Prostate gland (tissue), 2 donors: ENCODE results near the gene AP3B1. TPM values are rescaled to one million over a fixed set of nuclear protein-coding genes. Genes with fewer than 3 reads are reported as not detected.

Experiments used
- DNase-seq: peaks from one replicate; pipeline ENCODE4 v3.0.0-alpha.2; 2019; ENCODE audit warnings: low spot score
- H3K27ac ChIP-seq, 2 donors: fragments of 200-600 bp; sonication (generic); 2 replicates each; pipeline ENCODE4 v1.5.1; 2017 to 2019
- H3K27me3 ChIP-seq: fragments of 200-600 bp; sonication (generic); replicated peaks from 2 replicates; pipeline ENCODE4 v1.5.1; 2019; ENCODE audit not compliant: insufficient read depth
- H3K36me3 ChIP-seq, 2 donors: fragments of 200-600 bp; sonication (generic); 1 replicate in 1 of 2; 2 replicates in 1 of 2; pipeline versions ENCODE4 v1.5.1 to v1.8.1; 2017 to 2019
- H3K4me1 ChIP-seq: fragments of 200-600 bp; sonication (generic); replicated peaks from 2 replicates; pipeline ENCODE4 v1.5.1; 2019
- H3K4me3 ChIP-seq, 2 donors: fragments of 200-600 bp; sonication (generic); 2 replicates each; pipeline ENCODE4 v1.5.1; 2017 to 2019
- H3K9me3 ChIP-seq: fragments of 200-600 bp; sonication (generic); 2 replicates; pipeline ENCODE4 v1.5.1; 2017
- POLR2A ChIP-seq: fragments of 450-650 bp; IDR thresholded peaks from one replicate; pipeline ENCODE4 v1.6.1; 2016; ENCODE audit warnings: antibody characterized with exemption, mild to moderate bottlenecking
- POLR2AphosphoS5 ChIP-seq: sonication (generic); formaldehyde crosslinking; IDR thresholded peaks from one replicate; pipeline ENCODE4 v1.6.1; 2017; ENCODE audit warnings: antibody characterized with exemption
- WGBS: methylation state at CpG from one replicate; pipeline ENCODE4 v1.1.5; 2018; 5-methylcytosine and 5-hydroxymethylcytosine counted together
- intact Hi-C: fragments of 100-400 bp; cut with DNase I; formaldehyde crosslinking; loops from one replicate; pipeline ENCODE4 v1.14.2; 2022
- total RNA-seq, 2 donors: library from RNA; depleted of rRNA; stranded (reverse); fragments of >200 nt; gene quantifications; one replicate each; pipeline ENCODE4 v1.1.0, GENCODE V29; 2016
- TF ChIP-seq, protein P1 (sequence below), 4 experiments: fragments of 200-600 bp in 2 of 4; fragments of 450-650 bp in 2 of 4; sonication (generic) in 2 of 4; IDR thresholded peaks; 1 replicate in 3 of 4; 2 replicates in 1 of 4; pipeline ENCODE4 v1.5.1; 2016 to 2019; ENCODE audit warnings: antibody characterized with exemption in 4 of 4, mild to moderate bottlenecking in 2 of 4, moderate library complexity in 2 of 4

Gene AP3B1
- total RNA-seq, 2 donors from 2014 or later = 33.1 to 60.5 TPM

DNA sequence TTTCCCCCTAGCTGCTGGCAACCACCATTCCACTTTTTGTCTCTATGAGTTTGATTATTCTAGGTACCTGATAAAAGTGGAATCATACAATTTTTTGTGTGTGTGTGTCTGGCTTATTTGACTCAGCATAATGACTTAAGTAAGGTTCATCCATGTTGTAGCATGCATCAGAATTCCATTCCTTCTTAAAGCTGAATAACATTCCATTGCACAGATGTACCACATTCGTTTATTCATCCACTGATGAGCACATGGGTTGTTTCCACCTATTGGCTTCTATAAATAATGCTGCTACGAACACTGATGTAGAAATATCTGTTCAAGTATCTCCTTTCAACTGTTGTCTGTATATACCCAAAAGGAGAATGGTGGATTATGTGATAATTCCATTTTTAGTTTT is 33.7 kb downstream of the AP3B1 start:
- 91% methylated on average over 2 of the region's 2 CpGs for WGBS
- Histone ChIP-seq H3K9me3 (no peaks in the 10 kb centered on the region), H3K4me1 (no peaks in the 10 kb centered on the region), H3K4me3 (no peak overlapping the region), H3K27ac (no peak overlapping the region), H3K36me3 (no peaks in the 10 kb centered on the region), H3K27me3 (no peaks in the 10 kb centered on the region)
- intact Hi-C loops = no loop called here
- DNase-seq = no peak
- TF ChIP-seq POLR2AphosphoS5 = no peak
- TF ChIP-seq, protein P1, sequence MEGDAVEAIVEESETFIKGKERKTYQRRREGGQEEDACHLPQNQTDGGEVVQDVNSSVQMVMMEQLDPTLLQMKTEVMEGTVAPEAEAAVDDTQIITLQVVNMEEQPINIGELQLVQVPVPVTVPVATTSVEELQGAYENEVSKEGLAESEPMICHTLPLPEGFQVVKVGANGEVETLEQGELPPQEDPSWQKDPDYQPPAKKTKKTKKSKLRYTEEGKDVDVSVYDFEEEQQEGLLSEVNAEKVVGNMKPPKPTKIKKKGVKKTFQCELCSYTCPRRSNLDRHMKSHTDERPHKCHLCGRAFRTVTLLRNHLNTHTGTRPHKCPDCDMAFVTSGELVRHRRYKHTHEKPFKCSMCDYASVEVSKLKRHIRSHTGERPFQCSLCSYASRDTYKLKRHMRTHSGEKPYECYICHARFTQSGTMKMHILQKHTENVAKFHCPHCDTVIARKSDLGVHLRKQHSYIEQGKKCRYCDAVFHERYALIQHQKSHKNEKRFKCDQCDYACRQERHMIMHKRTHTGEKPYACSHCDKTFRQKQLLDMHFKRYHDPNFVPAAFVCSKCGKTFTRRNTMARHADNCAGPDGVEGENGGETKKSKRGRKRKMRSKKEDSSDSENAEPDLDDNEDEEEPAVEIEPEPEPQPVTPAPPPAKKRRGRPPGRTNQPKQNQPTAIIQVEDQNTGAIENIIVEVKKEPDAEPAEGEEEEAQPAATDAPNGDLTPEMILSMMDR (IDR thresholded peaks at IDR 0.05) = no peak
- TF ChIP-seq POLR2A = no peak

DNA sequence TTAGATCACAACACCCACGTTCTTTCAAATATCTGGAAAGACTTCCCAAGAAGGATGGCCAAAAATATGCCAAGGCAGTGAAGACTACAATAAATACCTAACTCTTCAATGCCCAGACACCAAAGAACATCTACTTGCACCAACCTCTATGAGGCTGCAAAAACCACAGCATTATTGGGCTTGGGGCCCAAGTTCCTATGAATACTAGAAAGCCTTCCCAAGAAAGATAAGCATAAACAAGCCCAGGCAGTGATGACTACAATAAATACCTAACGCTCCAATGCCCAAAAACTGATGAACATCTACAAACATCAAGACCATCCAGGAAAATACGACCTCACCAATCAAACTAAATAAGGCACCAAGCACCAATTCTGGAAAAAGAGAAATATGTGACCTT is 41.3 kb downstream of the AP3B1 start:
- 84% methylated on average over 3 of the region's 3 CpGs for WGBS

DNA sequence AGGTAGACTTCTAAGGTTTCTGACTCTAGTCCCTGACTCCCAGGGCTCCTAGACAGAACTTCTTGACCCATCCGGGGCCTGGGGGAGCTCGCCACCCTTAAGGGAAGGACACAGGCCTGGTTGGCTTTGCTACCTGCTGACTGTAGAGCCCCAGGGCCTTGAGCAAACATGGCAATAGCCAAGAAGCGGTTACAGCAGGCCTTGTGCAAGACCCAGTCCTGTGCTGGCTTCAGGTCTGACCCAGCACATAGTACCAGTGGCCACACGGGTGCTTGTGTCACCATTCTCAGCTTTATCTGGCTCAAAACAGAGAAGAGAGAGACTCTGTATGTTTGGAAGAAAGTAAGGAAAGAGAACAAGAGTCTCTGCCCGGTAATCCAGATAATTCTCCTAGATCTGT is 41.8 kb downstream of the AP3B1 start:
- WGBS = 97% methylated on average over 5 of the region's 5 CpGs
- Histone ChIP-seq H3K36me3 (no peaks in the 10 kb centered on the region), H3K27me3 (no peaks in the 10 kb centered on the region), H3K9me3 (no peaks in the 10 kb centered on the region), H3K4me3 (no peak overlapping the region), H3K27ac (no peak overlapping the region), H3K4me1 (no peaks in the 10 kb centered on the region)
- intact Hi-C loops = no loop called here
- DNase-seq = no peak
- TF ChIP-seq, protein P1 (IDR thresholded peaks at IDR 0.05) = no peak
- no peak for TF ChIP-seq POLR2A
- TF ChIP-seq POLR2AphosphoS5 = no peak

More for the DNA sequence above, 41.3 kb downstream of the AP3B1 start:
- Histone ChIP-seq H3K36me3 (no peaks in the 10 kb centered on the region), H3K27me3 (no peaks in the 10 kb centered on the region), H3K9me3 (no peaks in the 10 kb centered on the region), H3K27ac (no peak overlapping the region), H3K4me3 (no peak overlapping the region), H3K4me1 (no peaks in the 10 kb centered on the region)
- intact Hi-C loops = no loop called here
- DNase-seq = no peak
- TF ChIP-seq, protein P1 (IDR thresholded peaks at IDR 0.05) = no peak
- TF ChIP-seq POLR2A = no peak
- TF ChIP-seq POLR2AphosphoS5 = no peak

DNA sequence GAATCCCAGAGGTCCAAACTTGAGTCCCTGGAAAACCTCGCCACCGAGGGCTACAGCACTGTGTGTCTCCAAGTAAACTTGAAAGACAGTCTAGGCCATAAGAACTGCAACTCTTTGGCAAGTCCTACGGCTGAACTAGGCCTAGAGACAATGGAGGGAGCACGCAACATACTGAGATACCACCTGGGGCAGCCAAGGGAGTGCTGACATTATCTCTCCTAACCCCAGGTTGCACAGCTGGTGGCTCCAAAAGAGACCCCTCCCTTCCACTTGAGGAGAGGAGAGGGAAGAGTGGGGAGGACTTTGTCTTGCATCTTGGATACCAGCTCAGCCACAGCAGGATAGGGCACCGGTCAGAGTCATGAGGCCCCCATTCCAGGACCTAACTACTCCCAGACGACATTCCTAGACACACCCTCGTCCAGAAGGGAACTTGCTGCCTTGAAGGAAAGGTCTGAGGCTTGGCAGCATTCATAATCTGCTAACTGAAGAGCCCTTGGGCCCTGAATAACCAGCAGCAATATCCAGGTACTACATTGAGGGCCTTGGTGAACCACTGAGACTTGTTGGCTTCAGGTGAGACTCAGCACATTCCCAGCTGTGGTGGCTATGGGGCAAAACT is 42.7 kb downstream of the AP3B1 start:
- Histone ChIP-seq H3K27me3 (no peaks in the 10 kb centered on the region), H3K4me1 (no peaks in the 10 kb centered on the region), H3K27ac (no peak overlapping the region), H3K9me3 (no peaks in the 10 kb centered on the region), H3K4me3 (no peak overlapping the region), H3K36me3 (no peaks in the 10 kb centered on the region)
- 93% methylated on average over 7 of the region's 7 CpGs for WGBS
- intact Hi-C loops = no loop called here
- TF ChIP-seq, protein P1 (IDR thresholded peaks at IDR 0.05) = no peak
- TF ChIP-seq POLR2AphosphoS5 = no peak
- no peak for TF ChIP-seq POLR2A
- no peak for DNase-seq

DNA sequence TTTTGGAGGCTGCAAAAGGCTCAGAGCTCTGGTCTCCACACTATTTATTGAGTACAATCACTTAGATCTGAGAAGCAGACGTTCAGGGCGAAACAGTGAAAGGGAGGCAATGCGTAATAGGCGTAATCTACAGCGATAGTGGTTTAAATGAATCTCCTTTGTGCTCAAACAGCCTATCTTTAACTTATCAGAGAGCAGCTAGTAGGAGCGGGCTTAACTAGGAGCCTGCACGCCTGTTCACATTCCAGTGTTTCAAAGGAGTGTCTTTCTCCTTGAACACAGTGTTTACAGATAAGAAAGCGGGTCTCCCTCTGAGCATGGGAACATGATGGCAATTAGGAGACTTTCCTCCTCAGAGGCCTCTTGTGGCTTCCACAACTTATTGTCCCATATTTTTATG is 49.4 kb downstream of the AP3B1 start:
- TF ChIP-seq, protein P1 (IDR thresholded peaks at IDR 0.05) = no peak
- TF ChIP-seq POLR2A = no peak
- no peak overlapping the region for H3K4me3 ChIP-seq
- intact Hi-C loops = no loop called here
- H3K4me1 ChIP-seq = no peaks in the 10 kb centered on the region
- DNase-seq = no peak
- H3K9me3 ChIP-seq = no peaks in the 10 kb centered on the region
- H3K36me3 ChIP-seq = no peaks in the 10 kb centered on the region
- no peaks in the 10 kb centered on the region for H3K27me3 ChIP-seq
- 87% methylated on average over 8 of the region's 8 CpGs for WGBS
- H3K27ac ChIP-seq = no peak overlapping the region
